ENCODE measurements around the gene GLTP.
"Not testable (repeated sequence)": the region's sequence is repeated elsewhere in the genome, so short reads cannot be mapped to it uniquely, and the experiment has no call there.

Gene GLTP

DNA sequence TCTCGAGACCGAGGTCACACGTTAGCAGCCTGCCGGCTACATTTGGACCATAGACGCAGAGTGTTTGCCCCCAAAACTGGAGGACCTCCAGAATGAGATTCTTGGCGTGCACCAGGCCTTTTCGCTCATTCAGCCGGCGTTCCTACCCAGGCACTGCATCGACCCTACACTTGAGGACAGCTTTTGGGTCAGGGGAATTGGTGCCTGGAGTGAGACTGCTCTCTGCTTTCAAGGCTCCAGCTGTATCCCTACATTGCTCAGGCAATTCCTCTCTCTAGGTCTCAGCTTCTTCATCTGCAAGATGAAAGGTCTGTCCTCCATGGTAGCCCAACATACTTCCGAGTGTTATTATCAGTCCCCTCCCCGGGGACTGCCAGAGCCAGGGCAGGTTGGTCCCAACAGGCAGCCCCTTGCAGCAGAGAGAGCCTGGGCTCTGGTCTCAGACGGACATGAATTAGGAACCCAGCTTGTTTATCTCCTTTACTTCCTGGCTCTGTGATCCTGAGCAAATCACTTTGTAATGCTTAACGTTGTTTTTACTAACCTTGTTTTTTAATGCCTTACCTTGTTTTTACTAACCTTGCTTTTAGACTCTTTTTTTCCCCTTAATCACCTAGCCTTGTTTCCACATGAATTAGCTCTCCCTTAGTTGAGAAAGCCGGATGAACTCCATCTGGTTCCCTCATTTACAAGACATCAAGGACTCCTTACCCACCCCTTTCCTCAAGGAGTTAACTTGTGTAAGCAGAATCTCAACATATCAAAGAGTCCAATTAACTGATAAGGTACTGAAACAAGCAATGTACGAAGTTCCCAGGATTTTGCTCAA, 20.6 kb upstream of the GLTP start:
- DNase-seq: no peak

DNA sequence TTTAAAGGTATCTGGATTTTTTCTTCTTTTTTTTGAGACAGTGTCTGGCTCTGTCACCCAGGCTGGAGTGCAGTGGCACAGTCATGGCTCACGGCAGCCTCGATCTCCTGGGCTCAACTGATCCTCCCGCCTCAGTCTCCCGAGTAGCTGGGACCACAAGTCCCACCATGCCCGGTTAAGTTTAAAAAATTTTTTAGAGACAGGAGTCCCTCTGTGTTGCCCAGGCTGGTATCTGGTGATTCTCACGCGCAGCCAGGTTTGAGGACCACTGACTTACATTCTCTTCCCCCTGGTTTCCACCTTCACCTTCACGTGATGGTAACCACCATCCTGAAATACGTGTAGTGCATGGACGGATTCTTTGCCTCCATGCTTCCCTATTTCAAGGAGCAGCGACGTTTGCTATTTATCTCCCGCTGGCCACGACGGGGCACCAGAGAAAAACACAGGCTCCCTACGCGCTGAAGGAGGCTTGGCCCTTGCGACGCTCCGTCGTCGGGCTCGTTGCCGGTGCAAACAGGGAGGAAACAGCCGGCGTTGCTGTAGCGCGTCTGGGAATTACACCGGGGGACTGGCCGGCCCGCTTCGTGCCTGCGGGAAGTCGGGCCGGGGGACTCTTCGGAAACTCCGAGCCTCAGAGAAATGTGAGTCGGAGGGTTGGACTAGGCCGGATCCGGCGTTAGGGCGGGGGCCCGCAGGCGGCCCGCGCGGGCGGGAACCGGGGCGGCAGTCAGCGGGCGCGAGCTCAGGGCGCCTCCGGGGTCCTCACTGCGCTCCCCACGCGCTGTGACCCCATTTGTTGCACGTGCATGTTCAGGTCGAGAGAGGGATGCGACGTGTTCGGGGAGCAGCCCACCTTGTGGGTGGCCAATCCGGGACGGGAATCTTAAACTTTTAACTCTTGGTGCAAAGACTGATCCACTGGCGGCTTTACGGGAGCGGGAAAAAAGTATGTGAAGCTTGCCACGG, 19.7 kb upstream of the GLTP start, which contains the start of gene TCHP:
Gene TCHP, plus strand, starts transcription at position 492 of the 969 bp plus-strand sequence. CDS start 2,753 bp downstream, outside the sequence.
- peak; percentile 73 for DNase-seq

DNA sequence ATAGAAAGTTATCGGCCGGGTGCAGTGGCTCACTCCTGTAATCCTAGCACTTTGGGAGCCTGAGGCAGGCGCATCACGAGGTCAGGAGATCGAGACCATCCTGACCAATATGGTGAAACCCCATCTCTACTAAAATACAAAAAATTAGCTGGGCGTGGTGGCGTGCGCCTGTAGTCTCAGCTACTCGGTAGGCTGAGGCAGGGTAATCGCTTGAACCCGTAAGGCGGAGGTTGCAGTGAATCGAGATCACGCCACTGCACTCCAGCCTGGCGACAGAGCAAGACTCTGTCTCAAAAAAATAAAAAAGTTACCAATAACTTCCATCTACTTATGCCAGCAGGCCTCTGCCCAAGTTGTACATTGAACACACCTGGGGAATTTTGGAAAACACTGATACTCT, 19.0 kb upstream of the GLTP start:
- DNase-seq: not testable (repeated sequence)

GRCh38 chr12:109897029-109897428, 16.7 kb upstream of the GLTP start:
- no peak for DNase-seq

- DNase-seq: no peak
Observed at GRCh38 chr12:109896188-109896587, 15.8 kb upstream of the GLTP start.

GRCh38 chr12:109894939-109895338, 14.6 kb upstream of the GLTP start:
- no peak for DNase-seq

DNA sequence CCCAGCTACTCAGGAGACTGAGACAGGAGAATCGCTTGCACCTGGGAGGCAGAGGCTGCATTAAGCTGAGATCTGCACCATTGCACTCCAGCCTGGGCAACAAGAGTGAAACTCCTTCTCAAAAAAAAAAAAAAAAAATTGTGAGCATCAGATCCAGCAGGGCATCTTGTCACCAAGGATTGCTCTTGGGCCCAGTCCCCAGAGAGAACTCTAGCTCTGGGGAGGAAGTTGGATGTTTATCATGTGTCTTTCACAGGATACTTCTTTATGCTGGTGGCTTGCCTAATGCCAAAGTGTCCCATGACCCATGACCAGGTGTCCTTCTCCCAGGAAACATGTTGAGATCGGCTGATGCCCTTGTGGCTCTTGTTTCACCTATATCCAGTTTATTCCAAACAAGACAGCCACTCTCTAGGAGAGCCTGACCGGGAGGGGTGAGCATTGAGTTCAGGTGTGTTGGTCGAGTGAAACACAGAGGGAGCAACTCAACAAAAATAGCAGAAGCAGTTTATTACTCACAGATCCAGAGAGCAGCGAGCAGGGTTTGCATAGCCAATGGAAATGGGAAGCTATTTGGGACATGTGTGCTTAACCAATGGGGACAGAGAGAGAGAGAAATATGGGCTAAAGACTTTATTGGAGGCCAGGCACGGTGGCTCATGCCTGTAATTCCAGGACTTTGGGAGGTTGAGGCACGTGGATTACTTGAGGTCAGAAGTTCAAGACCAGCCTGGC, 13.1 kb upstream of the GLTP start:
- DNase-seq: no peak

DNA sequence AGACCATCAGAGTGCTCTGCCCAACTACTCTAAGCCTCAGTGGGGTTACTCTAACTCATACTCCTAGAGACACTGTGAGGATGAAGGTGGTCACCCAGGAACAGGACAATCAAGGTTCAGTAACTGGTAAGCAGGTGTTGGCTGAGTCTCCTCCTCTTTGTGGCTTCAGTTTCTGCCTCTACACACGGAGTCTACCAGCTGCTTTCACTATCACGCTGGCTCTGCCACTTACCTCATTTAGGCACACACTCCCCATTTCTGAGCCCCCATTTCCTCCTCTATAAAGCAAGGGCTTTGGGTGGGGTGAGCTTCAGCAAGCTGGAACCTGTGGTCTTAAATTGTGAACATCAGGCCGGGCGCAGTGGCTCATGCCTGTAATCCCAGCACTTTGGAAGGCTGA, 12.4 kb upstream of the GLTP start:
- DNase-seq: no peak

GRCh38 chr12:109892165-109892715, 11.9 kb upstream of the GLTP start:
- DNase-seq: no peak

GRCh38 chr12:109891731-109892130, 11.4 kb upstream of the GLTP start:
- DNase-seq: not testable (repeated sequence)

DNA sequence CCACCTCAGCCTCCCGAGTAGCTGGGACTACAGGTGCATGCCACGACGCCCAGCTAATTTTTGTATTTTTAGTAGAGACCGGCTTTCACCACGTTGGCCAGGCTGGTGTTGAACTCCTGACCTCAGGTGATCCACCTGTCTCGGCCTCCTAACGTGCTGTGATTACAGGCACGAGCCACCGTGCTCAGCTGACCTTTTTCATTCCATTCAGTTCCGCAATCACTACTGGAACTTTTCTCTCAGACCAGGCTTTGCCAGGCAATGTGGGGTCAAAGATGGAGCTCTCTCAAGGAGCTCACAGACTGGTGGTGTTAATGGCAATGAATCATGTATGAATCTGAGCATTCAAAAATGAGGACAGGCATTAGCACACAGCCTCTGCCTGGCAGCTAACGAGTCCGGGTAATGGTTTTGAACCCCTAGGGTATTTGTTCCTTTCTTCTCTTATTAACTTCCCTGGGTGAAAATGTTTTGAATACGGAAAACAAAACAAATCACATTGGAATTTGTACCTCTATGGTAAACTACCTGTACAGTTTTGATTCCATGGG, 10.4 kb upstream of the GLTP start:
- DNase-seq: no peak

DNA sequence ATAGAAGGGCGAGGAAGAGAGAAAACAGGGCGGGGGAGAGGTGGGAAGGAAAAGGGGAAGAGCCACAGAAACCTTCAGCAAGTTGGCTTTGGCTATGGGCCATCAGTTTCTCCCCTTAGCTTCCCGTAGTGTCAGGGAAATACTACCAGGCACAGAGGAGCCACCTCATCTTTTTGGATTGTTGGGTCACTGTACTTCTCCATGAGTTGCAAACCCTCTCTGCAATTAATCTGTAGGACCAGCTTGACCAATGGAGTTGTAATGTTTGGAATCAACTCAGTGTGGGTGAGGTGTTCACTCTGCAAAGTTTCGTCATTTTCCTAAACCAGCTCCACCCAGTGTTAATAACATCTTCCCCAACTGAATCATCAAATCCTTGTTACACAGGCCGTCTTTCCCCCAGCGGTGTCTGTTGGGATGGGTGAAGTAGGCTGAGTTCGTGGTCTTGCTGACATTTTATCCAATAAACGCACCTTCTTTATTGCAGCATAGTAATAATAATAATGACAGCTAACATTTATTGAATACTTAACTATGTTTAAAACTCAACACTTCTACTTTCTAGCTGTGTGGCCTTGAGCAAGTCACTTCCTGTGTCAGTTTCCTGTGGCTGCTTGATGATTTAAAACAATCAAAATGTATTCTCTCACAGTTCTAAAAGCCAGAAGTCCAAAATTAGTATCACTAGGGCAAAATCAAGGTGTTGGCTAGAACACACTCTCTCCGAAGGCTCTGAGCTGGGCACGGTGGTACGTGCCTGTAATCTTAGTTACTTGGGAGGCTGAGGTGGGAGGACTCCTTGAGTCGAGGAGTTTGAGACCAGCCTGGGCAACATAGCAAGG, 8.1 kb upstream of the GLTP start:
- DNase-seq: no peak

DNA sequence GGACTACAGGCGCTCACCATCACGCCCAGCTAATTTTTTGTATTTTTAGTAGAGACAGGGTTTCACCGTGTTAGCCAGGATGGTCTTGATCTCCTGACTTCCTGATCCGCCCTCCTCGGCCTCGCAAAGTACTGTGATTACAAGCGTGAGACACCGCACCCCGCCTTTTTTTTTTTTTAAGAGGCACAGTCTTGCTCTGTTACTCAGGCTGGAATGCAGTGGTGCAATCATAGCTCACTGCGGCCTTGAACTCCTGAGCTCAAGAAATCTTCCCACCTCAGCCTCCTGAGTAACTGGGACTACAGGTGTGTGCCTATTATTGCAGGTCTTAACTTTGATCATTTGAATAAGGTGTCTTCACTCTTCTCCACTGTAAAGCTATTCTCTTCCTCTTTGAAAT, 5.3 kb upstream of the GLTP start:
- DNase-seq: no peak

DNA sequence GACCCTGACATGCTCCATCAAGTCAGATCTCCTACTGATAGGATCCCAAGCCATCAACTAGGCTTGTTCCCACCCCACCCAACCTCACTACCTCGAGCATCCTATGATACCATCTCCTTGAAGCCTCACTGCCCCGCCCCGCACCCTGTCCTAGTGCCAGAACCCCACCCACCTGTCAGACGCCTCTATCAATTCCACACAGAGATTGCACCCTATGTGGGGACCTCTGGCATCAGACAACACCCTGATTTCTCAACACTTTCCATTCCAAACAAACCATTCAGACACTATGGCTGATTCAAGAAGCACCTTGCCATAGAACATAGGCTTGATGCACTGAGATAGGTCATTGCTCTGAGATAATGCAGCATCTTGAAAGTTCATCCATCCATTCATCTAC, 3.1 kb upstream of the GLTP start:
- DNase-seq: no peak

DNA sequence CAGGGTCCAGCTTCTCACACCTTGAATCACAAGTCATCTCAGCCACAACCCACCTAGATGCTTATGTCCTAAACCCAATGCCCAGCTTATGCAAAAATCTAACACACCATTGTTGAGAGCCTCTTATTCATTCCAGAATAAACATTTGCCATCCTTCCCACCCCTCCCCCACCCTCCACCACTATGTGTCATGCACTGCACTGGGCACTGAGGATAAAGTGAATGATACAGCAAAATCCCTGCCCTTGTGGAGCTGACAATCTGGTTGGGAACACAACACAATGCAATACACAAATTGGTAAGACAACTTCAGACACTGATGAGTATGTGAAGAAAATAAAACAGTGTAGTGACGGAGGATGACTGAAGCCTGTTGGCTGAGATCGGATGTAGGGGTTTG, 1.4 kb upstream of the GLTP start:
- no peak for DNase-seq

DNA sequence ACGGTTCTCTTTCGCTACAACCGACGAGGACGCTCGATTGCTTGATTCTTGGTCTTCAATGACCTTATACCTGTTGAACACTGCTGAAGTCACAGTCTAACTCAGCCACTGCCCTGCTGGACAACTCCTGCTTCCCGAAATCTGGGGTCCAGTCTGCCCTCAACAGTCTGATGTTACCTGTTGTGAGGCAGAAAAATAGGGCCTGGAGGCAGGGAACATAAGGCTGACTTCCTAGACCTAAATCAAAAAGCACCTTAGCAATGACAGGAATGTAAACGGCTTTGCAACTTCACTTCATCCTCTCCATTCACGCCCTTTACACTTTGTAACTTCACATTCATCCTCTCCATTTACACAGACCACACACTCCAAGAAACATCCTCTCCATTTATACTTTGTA, 597 bp upstream of the GLTP start:
- no peak for DNase-seq

DNA sequence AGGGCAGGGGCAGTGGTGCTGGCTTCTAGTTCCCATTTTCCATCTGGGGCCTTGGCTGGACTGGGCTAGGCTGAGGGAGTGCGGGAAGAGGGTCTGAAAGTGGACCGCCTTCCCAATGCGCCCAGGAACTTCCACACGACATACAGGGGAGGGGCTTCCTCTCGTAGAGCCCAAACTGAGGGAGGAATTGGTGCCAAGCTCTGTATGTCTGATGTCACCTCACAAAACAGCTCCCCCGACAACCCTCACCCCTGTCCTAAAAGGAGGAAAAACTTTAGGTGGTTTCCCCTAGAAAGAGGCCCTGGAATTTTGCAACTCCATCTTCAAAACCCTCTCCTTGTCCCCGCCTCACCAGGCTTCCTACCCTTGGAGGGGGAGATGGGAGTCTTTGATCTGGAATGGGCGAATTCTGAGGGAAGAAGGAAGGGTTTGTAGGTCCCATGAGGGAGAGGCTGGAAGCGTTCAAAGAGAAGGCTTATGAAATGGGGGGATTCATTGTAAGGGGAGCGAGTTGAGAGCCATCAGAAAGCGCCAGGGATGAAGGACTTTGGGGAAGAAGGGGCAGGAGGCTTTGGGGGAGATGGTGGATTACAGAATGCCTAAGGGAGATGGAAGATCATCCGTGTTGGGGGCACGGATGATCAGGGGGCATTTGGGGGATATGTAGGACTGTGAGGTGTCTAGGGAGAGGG, 844 bp downstream of the GLTP start:
- no peak for DNase-seq

- DNase-seq: no peak
Observed at GRCh38 chr12:109878749-109879148, 1.6 kb downstream of the GLTP start.

DNA sequence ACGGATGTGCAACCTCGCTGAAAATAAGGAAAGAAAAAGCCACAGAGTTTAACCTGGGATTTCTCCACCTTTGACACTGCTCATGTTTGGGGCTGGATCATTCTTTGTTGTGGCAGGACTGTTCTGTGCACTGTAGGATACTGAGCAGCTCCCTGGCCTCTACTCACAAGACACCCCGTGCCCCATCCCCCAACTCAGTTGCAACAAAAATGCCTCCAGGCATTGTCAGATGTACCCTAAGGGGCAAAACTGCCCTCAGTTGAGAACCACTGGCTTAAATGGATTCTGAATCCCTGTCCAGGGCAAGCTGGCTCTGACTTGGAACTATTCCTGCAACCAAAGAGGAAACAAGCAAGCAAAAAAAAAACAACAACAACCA, 2.1 kb downstream of the GLTP start:
- DNase-seq: no peak

GRCh38 chr12:109877504-109878246, 2.7 kb downstream of the GLTP start:
- DNase-seq: no peak

Measured in stimulated activated CD4-positive, alpha-beta T cell treated with anti-CD3 and anti-CD28 coated beads, Interleukin-4, amount 100 ng/mL, for 1 hour (primary cell).